Activated B cell treated with CpG ODN at 0.5 μM for 24 hours (primary cell): ENCODE data around the gene CFAP65. TPM values are rescaled to one million over a fixed set of nuclear protein-coding genes. Genes with fewer than 3 reads are reported as not detected.

Experiments used
- ATAC-seq: fragments of 200-7000 bp; cut with Tn5 transposase; one replicate; pipeline ENCODE4 v1.10.0; 2021; ENCODE audit warnings: low read depth, mild to moderate bottlenecking, moderate library complexity
- CTCF ChIA-PET: fragments of 350-600 bp; sonication (Branson Sonifier 250); formaldehyde crosslinking; loops from one replicate; lab custom pipeline; 2021; ENCODE audit warnings: antibody characterized with exemption; lab: Charles Lee
- POLR2A ChIA-PET: fragments of 350-600 bp; sonication (Branson Sonifier 250); formaldehyde crosslinking; loops from one replicate; lab custom pipeline; 2021; ENCODE audit warnings: antibody characterized with exemption; lab: Charles Lee
- DNase-seq: peaks from one replicate; pipeline ENCODE4 v3.0.0; 2022
- H3K27ac Mint-ChIP-seq: one replicate; pipeline ENCODE4 v1.8.0; 2020; ENCODE audit warnings: mixed read lengths
- H3K27me3 Mint-ChIP-seq: one replicate; pipeline ENCODE4 v1.8.0; 2021; ENCODE audit warnings: mixed read lengths
- H3K36me3 Mint-ChIP-seq: one replicate; pipeline ENCODE4 v1.8.0; 2021; ENCODE audit warnings: low read depth, mixed read lengths
- H3K4me1 Mint-ChIP-seq: one replicate; pipeline ENCODE4 v1.8.0; 2021; ENCODE audit warnings: mixed read lengths
- H3K4me3 Mint-ChIP-seq: one replicate; pipeline ENCODE4 v1.8.0; 2020; ENCODE audit warnings: mild to moderate bottlenecking, mixed read lengths
- H3K9me3 Mint-ChIP-seq: one replicate; pipeline ENCODE4 v1.8.0; 2020; ENCODE audit warnings: mixed read lengths
- CTCF ChIP-seq: fragments of 200-600 bp; IDR thresholded peaks from one replicate; pipeline ENCODE4 v1.8.0; 2022; ENCODE audit warnings: antibody characterized with exemption, mild to moderate bottlenecking
- intact Hi-C: fragments of 100-400 bp; cut with micrococcal nuclease; formaldehyde crosslinking; loops from one replicate; pipeline ENCODE4 v1.15.1; 2024
- total RNA-seq: library from RNA; stranded (reverse); gene quantifications from 2 replicates; pipeline ENCODE4 v1.2.3, GENCODE V29; 2022

Gene CFAP65, protein sequence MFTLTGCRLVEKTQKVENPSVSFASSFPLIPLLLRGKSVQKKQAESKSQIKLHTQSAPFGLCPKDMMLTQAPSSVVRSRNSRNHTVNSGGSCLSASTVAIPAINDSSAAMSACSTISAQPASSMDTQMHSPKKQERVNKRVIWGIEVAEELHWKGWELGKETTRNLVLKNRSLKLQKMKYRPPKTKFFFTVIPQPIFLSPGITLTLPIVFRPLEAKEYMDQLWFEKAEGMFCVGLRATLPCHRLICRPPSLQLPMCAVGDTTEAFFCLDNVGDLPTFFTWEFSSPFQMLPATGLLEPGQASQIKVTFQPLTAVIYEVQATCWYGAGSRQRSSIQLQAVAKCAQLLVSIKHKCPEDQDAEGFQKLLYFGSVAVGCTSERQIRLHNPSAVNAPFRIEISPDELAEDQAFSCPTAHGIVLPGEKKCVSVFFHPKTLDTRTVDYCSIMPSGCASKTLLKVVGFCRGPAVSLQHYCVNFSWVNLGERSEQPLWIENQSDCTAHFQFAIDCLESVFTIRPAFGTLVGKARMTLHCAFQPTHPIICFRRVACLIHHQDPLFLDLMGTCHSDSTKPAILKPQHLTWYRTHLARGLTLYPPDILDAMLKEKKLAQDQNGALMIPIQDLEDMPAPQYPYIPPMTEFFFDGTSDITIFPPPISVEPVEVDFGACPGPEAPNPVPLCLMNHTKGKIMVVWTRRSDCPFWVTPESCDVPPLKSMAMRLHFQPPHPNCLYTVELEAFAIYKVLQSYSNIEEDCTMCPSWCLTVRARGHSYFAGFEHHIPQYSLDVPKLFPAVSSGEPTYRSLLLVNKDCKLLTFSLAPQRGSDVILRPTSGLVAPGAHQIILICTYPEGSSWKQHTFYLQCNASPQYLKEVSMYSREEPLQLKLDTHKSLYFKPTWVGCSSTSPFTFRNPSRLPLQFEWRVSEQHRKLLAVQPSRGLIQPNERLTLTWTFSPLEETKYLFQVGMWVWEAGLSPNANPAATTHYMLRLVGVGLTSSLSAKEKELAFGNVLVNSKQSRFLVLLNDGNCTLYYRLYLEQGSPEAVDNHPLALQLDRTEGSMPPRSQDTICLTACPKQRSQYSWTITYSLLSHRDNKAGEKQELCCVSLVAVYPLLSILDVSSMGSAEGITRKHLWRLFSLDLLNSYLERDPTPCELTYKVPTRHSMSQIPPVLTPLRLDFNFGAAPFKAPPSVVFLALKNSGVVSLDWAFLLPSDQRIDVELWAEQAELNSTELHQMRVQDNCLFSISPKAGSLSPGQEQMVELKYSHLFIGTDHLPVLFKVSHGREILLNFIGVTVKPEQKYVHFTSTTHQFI (N-terminal part only)
- total RNA-seq: not detected in 2 replicates

- DNase-seq (no peak), ATAC-seq (no peak)
- POLR2A ChIA-PET: no interaction called here
- H3K4me3 Mint-ChIP-seq: peak within 1 kb of the TSS; percentile 39
- no peak for TF ChIP-seq CTCF
- no peaks in the 10 kb centered on the region for H3K36me3 Mint-ChIP-seq
- CTCF ChIA-PET: no interaction called here
- peaks cover 46% of the 10 kb centered on the region for H3K27me3 Mint-ChIP-seq
- peaks cover 7% of the 10 kb centered on the region for H3K4me1 Mint-ChIP-seq
- no peak within 1 kb of the TSS for H3K27ac Mint-ChIP-seq
- intact Hi-C loops: no loop called here
- H3K9me3 Mint-ChIP-seq: no peaks in the 10 kb centered on the region
Measured at GRCh38 chr2:219041252-219041651, at the start of gene CFAP65. Gene CFAP65 (minus strand): TSS chr2:219041516. CDS start chr2:219039048, 2,468 bp downstream.

DNA sequence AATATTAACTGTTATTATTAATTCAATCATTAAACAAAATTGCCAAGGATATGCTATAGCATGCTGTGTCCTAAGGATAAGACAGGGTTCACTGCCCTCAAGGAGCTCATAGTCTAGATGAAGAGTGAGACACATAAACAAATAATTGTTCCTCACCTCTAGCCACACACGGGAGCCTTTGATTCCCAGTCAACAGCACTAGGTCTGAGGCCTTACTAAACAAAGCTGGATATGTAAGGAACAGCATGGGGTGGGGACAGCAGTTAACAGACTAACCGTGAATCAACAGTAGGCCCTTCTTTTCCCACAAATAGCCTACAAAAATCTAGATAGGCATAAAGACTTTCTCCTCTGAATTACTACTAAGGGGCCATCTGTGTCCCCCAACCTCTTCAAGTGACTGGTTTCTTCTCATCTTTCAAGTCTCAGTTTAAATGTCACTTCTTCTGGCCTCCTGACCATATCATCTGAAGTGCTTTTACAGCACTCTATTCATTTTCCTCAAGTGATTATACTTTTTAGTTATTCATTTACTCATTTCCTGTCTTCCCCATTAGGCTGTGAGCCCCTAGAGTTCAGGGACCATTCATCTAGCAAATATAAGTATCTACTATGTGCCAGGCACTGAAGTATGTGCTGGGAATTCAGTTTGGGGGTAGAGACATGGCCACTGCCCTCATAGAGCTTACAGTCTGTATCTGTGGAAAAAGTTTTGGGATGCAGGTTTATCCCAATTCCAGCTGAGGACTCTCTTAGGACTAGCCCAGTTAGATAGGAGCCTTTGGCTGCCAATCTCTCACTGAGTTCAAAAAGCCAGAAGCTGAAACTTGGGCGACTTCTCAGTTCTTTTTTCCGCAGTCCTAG lies 49.4 kb upstream of the CFAP65 start:
- Mint-ChIP-seq H3K9me3 (no peaks in the 10 kb centered on the region), H3K27me3 (no peaks in the 10 kb centered on the region), H3K4me1 (no peaks in the 10 kb centered on the region), H3K27ac (no peak overlapping the region), H3K36me3 (peaks cover 37% of the 10 kb centered on the region), H3K4me3 (no peak overlapping the region)
- intact Hi-C loops: no loop called here
- ChIA-PET CTCF (no interaction called here), POLR2A (interaction anchor here (0.6 kb wide), 1 partner anchor 92 kb away, joined by 4 read pairs; no protein-coding TSS in a partner anchor)
- DNase-seq (no peak), ATAC-seq (no peak)
- no peak for TF ChIP-seq CTCF

DNA sequence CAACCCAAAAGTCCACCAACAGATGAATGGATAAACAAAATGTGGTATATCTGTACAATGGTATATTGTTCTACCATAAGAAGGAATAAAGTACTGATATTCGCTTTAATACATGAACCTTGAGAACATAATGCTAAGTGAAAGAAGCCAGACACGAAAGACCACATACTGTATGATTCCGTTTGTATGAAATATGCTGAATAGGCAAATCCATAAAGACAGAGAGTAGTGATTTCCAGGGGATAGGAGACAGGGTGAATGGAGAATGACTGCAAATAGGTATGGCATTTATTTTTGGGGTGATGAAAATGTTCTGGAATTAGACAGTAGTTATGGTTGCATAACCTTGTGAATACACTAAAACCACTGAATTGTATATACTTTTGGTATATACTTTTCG lies 48.0 kb upstream of the CFAP65 start:
- no peaks in the 10 kb centered on the region for H3K9me3 Mint-ChIP-seq
- no peaks in the 10 kb centered on the region for H3K27me3 Mint-ChIP-seq
- DNase-seq (no peak), ATAC-seq (no peak)
- peaks cover 34% of the 10 kb centered on the region for H3K36me3 Mint-ChIP-seq
- no peaks in the 10 kb centered on the region for H3K4me1 Mint-ChIP-seq
- ChIA-PET CTCF (interaction anchor here (0.5 to 0.6 kb wide), 2 partner anchors 14 to 109 kb away, joined by 3 read pairs; no protein-coding TSS in a partner anchor), POLR2A (no interaction called here)
- H3K4me3 Mint-ChIP-seq: no peak overlapping the region
- intact Hi-C loops: no loop called here
- TF ChIP-seq CTCF: no peak
- H3K27ac Mint-ChIP-seq: no peak overlapping the region

- TF ChIP-seq CTCF: no peak
- Mint-ChIP-seq H3K36me3 (peaks cover 23% of the 10 kb centered on the region), H3K4me1 (no peaks in the 10 kb centered on the region), H3K4me3 (no peak overlapping the region), H3K27ac (no peak overlapping the region), H3K9me3 (no peaks in the 10 kb centered on the region), H3K27me3 (no peaks in the 10 kb centered on the region)
- ATAC-seq: no peak
- CTCF ChIA-PET: interaction anchor here (1.6 kb wide), 1 partner anchor 15 kb away, joined by 4 read pairs; no protein-coding TSS in a partner anchor
- intact Hi-C loops: no loop called here
- DNase-seq: no peak
- POLR2A ChIA-PET: no interaction called here
Measured at GRCh38 chr2:219087848-219088247, 46.5 kb upstream of the CFAP65 start.
